Muscle of leg (tissue), 11 donors: ENCODE results near the gene NSF. TPM values are rescaled to one million over a fixed set of nuclear protein-coding genes. Genes with fewer than 3 reads are reported as not detected.
"Not testable (repeated sequence)": the region's sequence is repeated elsewhere in the genome, so short reads cannot be mapped to it uniquely, and the experiment has no call there.

ENCODE experiments used
- DNase-seq: peaks from one replicate; pipeline ENCODE4 v3.0.0; 2013
- H3K27ac ChIP-seq: one replicate; pipeline ENCODE4 v1.5.1; 2013; ENCODE audit warnings: mild to moderate bottlenecking, low read length, control low read depth
- H3K27me3 ChIP-seq: one replicate; pipeline ENCODE4 v1.6.1; 2013; ENCODE audit warnings: low read length; ENCODE audit not compliant: control insufficient read depth, insufficient read depth
- H3K36me3 ChIP-seq: one replicate; pipeline ENCODE4 v1.6.1; 2013; ENCODE audit warnings: low read length; ENCODE audit not compliant: control insufficient read depth, insufficient read depth
- H3K4me1 ChIP-seq: one replicate; pipeline ENCODE4 v1.6.1; 2013; ENCODE audit warnings: low read length; ENCODE audit not compliant: control insufficient read depth, insufficient read depth
- H3K4me3 ChIP-seq: one replicate; pipeline ENCODE4 v1.5.1; 2013; ENCODE audit warnings: low read length, control low read depth
- H3K9me3 ChIP-seq: replicated peaks from 2 replicates; pipeline ENCODE4 v1.6.1; 2013; ENCODE audit warnings: low read depth, low read length; ENCODE audit not compliant: control insufficient read depth
- WGBS: methylation state at CpG from one replicate; pipeline ENCODE4 v1.1.5; 2013; ENCODE audit warnings: missing lambda C conversion rate; ENCODE audit not compliant: insufficient coverage; 5-methylcytosine and 5-hydroxymethylcytosine counted together
- polyA plus RNA-seq, 8 donors: library from polyadenylated mRNA; unstranded; fragments of 120-200 nt; gene quantifications; one replicate each; pipeline versions ENCODE4 v1.2.1 to v1.2.3, GENCODE V29; 2013; ENCODE audit warnings: inconsistent platforms in 1 of 8, low replicate concordance in 1 of 8; ENCODE audit not compliant: insufficient read length in 8 of 8, insufficient read depth in 1 of 8
- total RNA-seq: library from RNA; stranded (reverse); fragments of 120-200 nt; gene quantifications from one replicate; pipeline ENCODE4 v1.2.4, GENCODE V29; 2013

Gene NSF
- total and polyA plus RNA-seq, 9 donors, result 13.6 to 27.2 (median 19.1) TPM

GRCh38 chr17:46580082-46580481, 10.4 kb upstream of the NSF start:
- H3K9me3 ChIP-seq, H3K27me3 ChIP-seq, H3K27ac ChIP-seq, DNase-seq, H3K4me1 ChIP-seq, H3K36me3 ChIP-seq: not testable (repeated sequence)
- no CpG with 5 or more reads among the region's 18 CpGs for WGBS
- peak overlapping the region; percentile 19 for H3K4me3 ChIP-seq

GRCh38 chr17:46585444-46585843, 5.0 kb upstream of the NSF start:
- not testable (repeated sequence) for H3K9me3 ChIP-seq, H3K4me1 ChIP-seq, DNase-seq, H3K27ac ChIP-seq, H3K4me3 ChIP-seq, H3K27me3 ChIP-seq, H3K36me3 ChIP-seq
- no CpG with 5 or more reads among the region's 3 CpGs for WGBS

GRCh38 chr17:46591332-46591731, 863 bp downstream of the NSF start:
- not testable (repeated sequence) for H3K27ac ChIP-seq, H3K4me3 ChIP-seq, H3K9me3 ChIP-seq, DNase-seq, H3K36me3 ChIP-seq, H3K27me3 ChIP-seq, H3K4me1 ChIP-seq
- WGBS, result no CpG with 5 or more reads among the region's 7 CpGs

- not testable (repeated sequence) for H3K4me3 ChIP-seq, DNase-seq, H3K4me1 ChIP-seq, H3K27me3 ChIP-seq, H3K27ac ChIP-seq, H3K36me3 ChIP-seq, H3K9me3 ChIP-seq
- no CpG with 5 or more reads among the region's 3 CpGs for WGBS
Measured at GRCh38 chr17:46598344-46598931, 8.0 kb downstream of the NSF start.

GRCh38 chr17:46600767-46601166, 10.3 kb downstream of the NSF start:
- no CpG with 5 or more reads among the region's 3 CpGs for WGBS
- not testable (repeated sequence) for H3K36me3 ChIP-seq, H3K9me3 ChIP-seq, H3K4me3 ChIP-seq, H3K27ac ChIP-seq, DNase-seq, H3K27me3 ChIP-seq, H3K4me1 ChIP-seq

GRCh38 chr17:46603125-46603524, 12.7 kb downstream of the NSF start:
- not testable (repeated sequence) for H3K4me1 ChIP-seq, H3K4me3 ChIP-seq, DNase-seq, H3K9me3 ChIP-seq, H3K36me3 ChIP-seq, H3K27ac ChIP-seq, H3K27me3 ChIP-seq

GRCh38 chr17:46611304-46611703, 20.8 kb downstream of the NSF start:
- not testable (repeated sequence) for H3K27ac ChIP-seq, H3K4me3 ChIP-seq, H3K4me1 ChIP-seq, H3K36me3 ChIP-seq, DNase-seq, H3K9me3 ChIP-seq, H3K27me3 ChIP-seq
- no CpG with 5 or more reads among the region's 2 CpGs for WGBS

- DNase-seq, H3K4me1 ChIP-seq, H3K9me3 ChIP-seq, H3K36me3 ChIP-seq, H3K4me3 ChIP-seq, H3K27me3 ChIP-seq, H3K27ac ChIP-seq: not testable (repeated sequence)
- no CpG with 5 or more reads among the region's 1 CpG for WGBS
Measured at GRCh38 chr17:46613876-46614275, 23.4 kb downstream of the NSF start.

- no CpG with 5 or more reads among the region's 3 CpGs for WGBS
- H3K4me1 ChIP-seq, DNase-seq, H3K4me3 ChIP-seq, H3K36me3 ChIP-seq, H3K9me3 ChIP-seq, H3K27ac ChIP-seq, H3K27me3 ChIP-seq: not testable (repeated sequence)
Measured at GRCh38 chr17:46617121-46617520, 26.7 kb downstream of the NSF start.

GRCh38 chr17:46618975-46619374, 28.5 kb downstream of the NSF start:
- not testable (repeated sequence) for H3K4me3 ChIP-seq, H3K4me1 ChIP-seq, H3K27me3 ChIP-seq, H3K27ac ChIP-seq, DNase-seq, H3K9me3 ChIP-seq, H3K36me3 ChIP-seq
- WGBS, result no CpG with 5 or more reads among the region's 1 CpG

- no CpG with 5 or more reads among the region's 2 CpGs for WGBS
- not testable (repeated sequence) for H3K27me3 ChIP-seq, H3K4me3 ChIP-seq, H3K36me3 ChIP-seq, H3K4me1 ChIP-seq, DNase-seq, H3K27ac ChIP-seq, H3K9me3 ChIP-seq
Measured at GRCh38 chr17:46623790-46624189, 33.3 kb downstream of the NSF start.
